ENCODE data around the gene ZGRF1. TPM values are rescaled to one million over a fixed set of nuclear protein-coding genes. Genes with fewer than 3 reads are reported as not detected.

ZGRF1 gene
- total and polyA plus RNA-seq, 2 donors (not counting 1 experiment from before 2014, with no cell fraction given): 4.6 to 13.0 TPM

DNA sequence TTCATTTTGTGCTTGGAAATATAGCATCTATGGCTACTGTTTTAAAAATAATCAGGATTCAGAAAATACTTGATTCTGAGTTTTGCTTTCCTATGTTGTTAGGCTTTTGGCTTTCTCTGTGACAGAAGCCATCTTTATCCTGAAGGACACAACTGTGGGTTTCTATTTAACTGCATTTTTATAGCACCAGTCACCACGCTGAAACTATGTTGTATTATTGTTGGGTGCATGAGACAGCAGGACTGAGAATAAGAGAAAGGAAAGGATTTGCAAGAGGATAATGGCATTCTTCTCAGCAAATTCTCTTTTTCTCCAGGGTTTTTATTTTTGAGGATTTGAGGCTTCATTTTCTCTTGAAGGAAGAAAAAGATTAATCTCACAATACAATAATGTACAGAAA, 110.6 kb downstream of the ZGRF1 start:
- Histone ChIP-seq H3K4me1 (ENCODE audit: control insufficient read depth in 2 of 2, insufficient read depth in 2 of 2, low read length in 2 of 2) (peaks cover 27 to 29% of the 10 kb centered on the region in 2 donors), H3K9me3 (ENCODE audit: control extremely low read depth in 1 of 3, control insufficient read depth in 2 of 3, insufficient read depth in 1 of 3, low read length in 2 of 3) (peaks cover 0 to 23% (median 8%) of the 10 kb centered on the region in 3 donors), H3K27me3 (replicated peaks in 1 of 4; ENCODE audit: control extremely low read depth in 1 of 4, control insufficient read depth in 3 of 4, insufficient read depth in 4 of 4, low read length in 3 of 4) (peaks cover 0 to 38% (median 30%) of the 10 kb centered on the region in 4 experiments), H3K27ac (ENCODE audit: low read length in 2 of 2) (no peak overlapping the region), H3K36me3 (replicated peaks in 1 of 2; ENCODE audit: control extremely low read depth in 1 of 2, control insufficient read depth in 1 of 2, extremely low read depth in 1 of 2, insufficient read depth in 2 of 2, low read length in 1 of 2) (no peaks in the 10 kb centered on the region), H4K20me1 (ENCODE audit: control insufficient read depth, insufficient read depth, low read length, poor library complexity, severe bottlenecking) (no peaks in the 10 kb centered on the region), H3K4me3 (ENCODE audit: control extremely low read depth in 1 of 5, extremely low read depth in 1 of 5, insufficient read depth in 1 of 5, low read depth in 2 of 5, low read length in 4 of 5) (no peak overlapping the region), H3K4me2 (replicated peaks; ENCODE audit: low read depth, low read length, poor library complexity, severe bottlenecking) (no peak overlapping the region), H3K79me2 (ENCODE audit: control insufficient read depth, insufficient read depth, low read length) (no peaks in the 10 kb centered on the region), H2AFZ (ENCODE audit: insufficient read depth, low read depth, low read length, poor library complexity, severe bottlenecking) (no peak overlapping the region), H3K9ac (ENCODE audit: low read length) (no peak overlapping the region)
- TF ChIP-seq EZH2 (IDR thresholded peaks at IDR 0.05; ENCODE audit: borderline replicate concordance, insufficient read depth, low read depth, low read length, poor library complexity, severe bottlenecking): no peak
- TF ChIP-seq, protein P1, sequence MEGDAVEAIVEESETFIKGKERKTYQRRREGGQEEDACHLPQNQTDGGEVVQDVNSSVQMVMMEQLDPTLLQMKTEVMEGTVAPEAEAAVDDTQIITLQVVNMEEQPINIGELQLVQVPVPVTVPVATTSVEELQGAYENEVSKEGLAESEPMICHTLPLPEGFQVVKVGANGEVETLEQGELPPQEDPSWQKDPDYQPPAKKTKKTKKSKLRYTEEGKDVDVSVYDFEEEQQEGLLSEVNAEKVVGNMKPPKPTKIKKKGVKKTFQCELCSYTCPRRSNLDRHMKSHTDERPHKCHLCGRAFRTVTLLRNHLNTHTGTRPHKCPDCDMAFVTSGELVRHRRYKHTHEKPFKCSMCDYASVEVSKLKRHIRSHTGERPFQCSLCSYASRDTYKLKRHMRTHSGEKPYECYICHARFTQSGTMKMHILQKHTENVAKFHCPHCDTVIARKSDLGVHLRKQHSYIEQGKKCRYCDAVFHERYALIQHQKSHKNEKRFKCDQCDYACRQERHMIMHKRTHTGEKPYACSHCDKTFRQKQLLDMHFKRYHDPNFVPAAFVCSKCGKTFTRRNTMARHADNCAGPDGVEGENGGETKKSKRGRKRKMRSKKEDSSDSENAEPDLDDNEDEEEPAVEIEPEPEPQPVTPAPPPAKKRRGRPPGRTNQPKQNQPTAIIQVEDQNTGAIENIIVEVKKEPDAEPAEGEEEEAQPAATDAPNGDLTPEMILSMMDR (IDR thresholded peaks at IDR 0.05): no peak
- Mint-ChIP-seq H3K9me3 (ENCODE audit: insufficient read depth) (no peaks in the 10 kb centered on the region), H3K27me3 (peaks cover 57% of the 10 kb centered on the region), H3K4me3 (no peak overlapping the region), H3K27ac (no peak overlapping the region), H3K4me1 (peaks cover 31% of the 10 kb centered on the region)
- DNase-seq (no peak), ATAC-seq (ENCODE audit: low read depth) (no peak)
- ChIA-PET POLR2A (no interaction called here), CTCF (interaction anchor here (2.1 to 6.8 kb wide), 6 partner anchors 9 to 425 kb away, joined by 6 to 75 read pairs (median 32); no protein-coding TSS in a partner anchor)
- intact Hi-C loops (cut with micrococcal nuclease): no loop called here
- WGBS (ENCODE audit: insufficient coverage): no CpG with 5 or more reads among the region's 1 CpG

DNA sequence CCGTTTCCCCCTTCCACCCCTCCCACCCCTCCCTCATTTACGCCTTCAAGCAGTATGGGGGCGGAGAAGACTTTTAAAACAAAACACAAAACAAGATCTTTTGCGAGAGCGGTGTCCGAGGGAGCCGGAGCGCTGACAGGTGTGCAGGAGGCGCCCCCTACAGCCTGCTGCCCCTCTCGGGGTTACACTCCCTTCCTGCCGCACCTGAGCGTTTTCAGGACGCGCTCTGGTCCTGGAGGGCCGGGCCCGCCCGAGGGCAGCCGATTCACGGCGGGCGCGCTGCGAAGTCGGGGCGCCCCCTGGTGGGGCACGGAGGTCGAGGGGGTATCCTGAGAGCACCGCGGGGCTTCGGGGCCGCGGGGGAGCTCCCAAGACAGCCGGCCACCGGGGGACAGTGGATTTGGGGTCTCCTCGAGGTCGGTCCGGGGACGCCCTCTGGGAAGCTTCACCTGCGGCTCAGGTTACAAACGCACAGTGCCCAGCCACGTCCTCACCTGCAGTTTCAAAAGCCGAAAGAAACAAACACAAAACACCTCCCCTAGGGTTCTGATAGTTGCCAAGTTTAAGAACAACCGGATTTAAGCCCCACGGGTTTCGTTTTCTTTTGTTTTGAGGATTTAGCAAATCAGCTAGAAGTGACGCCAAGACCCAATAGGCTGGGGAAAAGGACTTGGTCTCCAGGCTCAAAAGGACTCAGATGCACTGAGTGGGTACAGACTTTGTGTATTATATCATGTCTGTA, 112.8 kb downstream of the ZGRF1 start:
- H3K9me3 ChIP-seq (ENCODE audit: control extremely low read depth in 1 of 3, control insufficient read depth in 2 of 3, insufficient read depth in 1 of 3, low read length in 2 of 3): peaks cover 0 to 37% (median 19%) of the 10 kb centered on the region in 3 donors
- H2AFZ ChIP-seq (ENCODE audit: insufficient read depth, low read depth, low read length, poor library complexity, severe bottlenecking): peak overlapping the region; percentile 68
- no peaks in the 10 kb centered on the region for H3K36me3 ChIP-seq (replicated peaks in 1 of 2; ENCODE audit: control extremely low read depth in 1 of 2, control insufficient read depth in 1 of 2, extremely low read depth in 1 of 2, insufficient read depth in 2 of 2, low read length in 1 of 2)
- no peaks in the 10 kb centered on the region for H3K79me2 ChIP-seq (ENCODE audit: control insufficient read depth, insufficient read depth, low read length)
- ChIA-PET POLR2A (no interaction called here), CTCF (interaction anchor here (0.6 to 6.8 kb wide), 26 partner anchors 10 to 423 kb away, joined by 3 to 75 read pairs (median 4); partner anchors contain the start of gene ALPK1)
- H3K27me3 ChIP-seq (replicated peaks in 1 of 4; ENCODE audit: control extremely low read depth in 1 of 4, control insufficient read depth in 3 of 4, insufficient read depth in 4 of 4, low read length in 3 of 4): peaks cover 0 to 52% (median 48%) of the 10 kb centered on the region in 4 experiments
- H3K4me3 ChIP-seq (ENCODE audit: control extremely low read depth in 1 of 5, extremely low read depth in 1 of 5, insufficient read depth in 1 of 5, low read depth in 2 of 5, low read length in 4 of 5): peak overlapping the region; percentile 33 to 63 (median 54)
- Mint-ChIP-seq H3K4me3 (peak overlapping the region; percentile 90), H3K27ac (peak overlapping the region; percentile 28), H3K9me3 (ENCODE audit: insufficient read depth) (no peaks in the 10 kb centered on the region), H3K4me1 (peaks cover 40% of the 10 kb centered on the region), H3K27me3 (peaks cover 65% of the 10 kb centered on the region)
- H3K4me2 ChIP-seq (replicated peaks; ENCODE audit: low read depth, low read length, poor library complexity, severe bottlenecking): peak overlapping the region; percentile 89
- peaks cover 36 to 44% of the 10 kb centered on the region in 2 donors for H3K4me1 ChIP-seq (ENCODE audit: control insufficient read depth in 2 of 2, insufficient read depth in 2 of 2, low read length in 2 of 2)
- ATAC-seq (ENCODE audit: low read depth) (peak; percentile 89), DNase-seq (peak; percentile 83)
- H3K27ac ChIP-seq (ENCODE audit: low read length in 2 of 2): no peak overlapping the region
- TF ChIP-seq EZH2 (IDR thresholded peaks at IDR 0.05; ENCODE audit: borderline replicate concordance, insufficient read depth, low read depth, low read length, poor library complexity, severe bottlenecking): no peak
- TF ChIP-seq, protein P1 (IDR thresholded peaks at IDR 0.05): peak; percentile 90
- H3K9ac ChIP-seq (ENCODE audit: low read length): peak overlapping the region; percentile 65
- no peaks in the 10 kb centered on the region for H4K20me1 ChIP-seq (ENCODE audit: control insufficient read depth, insufficient read depth, low read length, poor library complexity, severe bottlenecking)
- intact Hi-C loops (cut with micrococcal nuclease): loop anchor here (1.0 to 2.0 kb wide), 7 partner anchors 9 to 425 kb away; partner anchors contain the start of genes FAM241A, LARP7 and ZGRF1
- 2% methylated on average over 38 of the region's 46 CpGs for WGBS (ENCODE audit: insufficient coverage)

All from B cell (primary cell).